ENCODE data around the gene RAP1GAP. TPM values are rescaled to one million over a fixed set of nuclear protein-coding genes. Genes with fewer than 3 reads are reported as not detected.

Gene RAP1GAP
- total RNA-seq, 1 experiment from 2014 or later: 0.08 TPM

- Histone ChIP-seq H3K36me3 (no peaks in the 10 kb centered on the region), H3K27ac (no peak overlapping the region), H3K4me1 (replicated peaks) (peaks cover 22% of the 10 kb centered on the region), H3K27me3 (replicated peaks) (no peaks in the 10 kb centered on the region), H3K9me3 (replicated peaks) (no peaks in the 10 kb centered on the region), H3K4me3 (no peak overlapping the region)
- DNase-seq (ENCODE audit: low read depth in 1 of 2, low spot score in 2 of 2): no peak
These were observed 40.3 kb downstream of the RAP1GAP start for GRCh38 chr1:21628798-21629393.

DNA sequence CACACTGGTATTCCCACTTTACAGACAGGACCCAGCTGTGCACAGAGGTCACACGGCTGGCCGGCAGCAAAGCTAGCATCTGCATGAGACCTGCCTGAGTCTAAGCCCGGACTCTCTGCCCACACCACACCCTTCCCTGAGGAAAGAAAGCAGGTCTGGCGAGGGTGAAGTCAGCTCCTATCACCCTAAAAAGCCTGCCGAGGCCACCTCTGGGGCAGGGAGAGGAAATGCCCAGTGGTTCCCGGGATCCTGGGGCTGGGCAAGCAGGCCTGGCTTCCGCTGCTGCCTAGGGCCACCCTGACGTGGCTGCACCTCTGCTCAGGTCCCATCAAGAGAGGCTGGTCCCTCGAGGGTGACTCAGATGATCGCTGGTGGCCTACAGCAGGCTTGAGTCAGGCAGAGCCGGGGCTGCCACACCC, 42.2 kb downstream of the RAP1GAP start:
- no peak overlapping the region for H3K4me3 ChIP-seq
- H3K27me3 ChIP-seq (replicated peaks): 0 out of 2 replicates have a peak, but pooled peaks cover 2% of the 10 kb centered on the region
- peak in 1 of 2 experiments; percentile 70 for DNase-seq (ENCODE audit: low read depth in 1 of 2, low spot score in 2 of 2)
- H3K36me3 ChIP-seq: no peaks in the 10 kb centered on the region
- H3K4me1 ChIP-seq (replicated peaks): peaks cover 28% of the 10 kb centered on the region
- H3K27ac ChIP-seq: no peak overlapping the region
- H3K9me3 ChIP-seq (replicated peaks): no peaks in the 10 kb centered on the region

DNA sequence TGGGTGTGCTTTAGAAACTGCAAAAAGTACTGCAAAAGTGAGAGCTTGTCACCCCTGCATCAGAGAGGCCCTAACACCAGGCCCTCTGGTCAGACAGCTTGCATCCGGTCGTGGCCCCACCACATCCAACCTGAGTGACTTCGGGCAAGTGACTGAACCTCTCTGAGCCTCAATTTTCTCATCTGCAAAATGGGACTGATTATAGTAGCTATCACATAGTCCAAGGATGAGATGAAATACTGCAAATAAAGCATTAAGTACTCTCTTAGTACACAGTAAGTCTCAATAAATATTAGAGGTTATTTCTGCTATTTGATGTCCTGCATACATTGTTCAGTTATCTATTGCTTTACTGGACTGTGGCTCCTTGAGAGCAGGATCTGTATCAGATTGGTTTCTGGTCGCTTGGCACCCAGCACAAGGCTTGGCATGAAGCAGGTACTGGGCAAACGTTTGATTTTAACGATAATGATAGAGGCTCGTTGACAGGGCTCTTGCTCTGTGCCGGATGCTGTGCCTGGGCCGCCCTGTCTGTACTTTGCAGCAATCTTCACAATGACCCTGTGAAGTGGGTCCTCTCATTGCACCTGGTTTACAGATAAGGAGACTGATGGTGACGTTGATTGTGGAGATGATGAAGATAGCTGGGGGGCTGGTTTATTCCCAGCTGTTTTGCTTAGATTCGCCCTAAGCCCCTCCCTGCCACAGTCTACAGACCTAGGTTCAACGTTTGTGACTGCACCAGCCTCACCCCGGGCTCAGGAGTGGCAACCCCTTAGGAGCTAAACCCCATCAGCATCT, 43.6 kb downstream of the RAP1GAP start:
- Histone ChIP-seq H3K36me3 (no peaks in the 10 kb centered on the region), H3K27me3 (replicated peaks) (peaks cover 12% of the 10 kb centered on the region; the same call in 1 of the 2 replicates), H3K4me1 (replicated peaks) (peaks cover 23% of the 10 kb centered on the region), H3K4me3 (no peak overlapping the region), H3K9me3 (replicated peaks) (no peaks in the 10 kb centered on the region), H3K27ac (no peak overlapping the region)
- no peak for DNase-seq (ENCODE audit: low read depth in 1 of 2, low spot score in 2 of 2)

DNA sequence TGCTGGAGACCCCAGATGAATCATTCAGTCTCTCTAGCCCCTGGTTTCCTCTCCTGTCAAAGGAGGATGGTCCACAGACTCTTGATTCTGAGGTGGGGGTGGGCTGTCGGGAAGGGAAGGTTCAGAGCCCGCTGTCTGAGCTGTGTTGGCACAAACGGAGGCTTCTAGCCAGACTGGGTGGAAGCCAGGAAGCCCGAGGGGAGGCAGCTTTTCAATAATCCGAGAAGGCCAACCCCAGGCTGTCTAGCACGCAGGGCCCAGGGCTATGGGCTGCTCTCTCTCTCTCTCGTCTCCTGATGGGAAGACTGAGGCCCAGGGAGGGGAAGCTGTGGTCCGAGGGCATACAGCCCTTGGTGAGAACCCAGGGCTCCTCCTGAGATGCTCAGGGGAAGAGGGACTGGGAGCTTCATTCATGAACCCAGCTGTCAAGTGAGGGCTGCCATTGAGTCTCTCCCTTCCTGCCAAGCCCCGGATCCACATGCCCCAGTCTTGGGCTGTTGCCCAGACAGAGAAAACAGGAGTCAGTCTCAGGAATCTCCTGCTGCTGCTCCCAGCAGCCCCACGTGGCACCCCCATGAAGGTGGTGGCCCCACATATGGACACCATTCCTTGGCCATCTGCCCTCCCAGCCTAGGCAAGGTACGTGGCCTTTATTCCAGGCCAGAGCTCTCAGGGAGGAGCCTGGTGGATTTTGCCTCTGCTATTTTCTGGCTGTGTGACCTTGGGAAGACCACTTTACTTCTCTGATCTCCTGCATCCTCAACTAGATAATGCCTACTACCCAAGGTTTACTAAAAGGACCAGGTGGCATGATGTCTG, 44.4 kb downstream of the RAP1GAP start:
- Histone ChIP-seq H3K4me3 (no peak overlapping the region), H3K27ac (no peak overlapping the region), H3K36me3 (no peaks in the 10 kb centered on the region), H3K4me1 (replicated peaks) (peaks cover 20% of the 10 kb centered on the region), H3K27me3 (replicated peaks) (peaks cover 13% of the 10 kb centered on the region; the same call in 1 of the 2 replicates), H3K9me3 (replicated peaks) (no peaks in the 10 kb centered on the region)
- DNase-seq (ENCODE audit: low read depth in 1 of 2, low spot score in 2 of 2): no peak

DNA sequence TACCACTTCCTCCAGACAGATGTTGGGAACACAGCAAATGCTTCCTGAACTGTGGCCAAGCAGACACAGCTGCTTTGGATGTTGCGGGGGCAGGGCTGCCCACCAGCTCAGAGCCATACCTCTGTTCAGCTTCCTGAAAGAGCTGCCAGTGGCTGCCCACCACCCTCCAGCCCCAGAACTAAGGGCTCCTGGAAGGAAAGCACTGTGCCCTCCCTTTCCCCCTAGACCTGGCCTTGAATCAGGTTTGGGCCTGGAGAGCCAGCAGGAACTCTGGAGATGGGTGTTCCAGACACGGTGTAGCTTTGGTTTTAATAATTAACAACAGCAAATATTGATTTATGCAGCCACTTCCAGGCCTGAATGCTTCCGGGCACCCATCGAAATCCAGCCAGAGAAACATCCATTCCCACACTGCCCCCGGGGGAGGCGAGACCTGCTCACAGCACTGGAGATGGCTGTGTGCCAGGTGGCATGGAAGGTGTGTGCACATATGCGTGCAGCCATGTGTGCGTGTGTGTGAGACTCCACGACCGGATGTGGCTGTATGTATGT, 45.7 kb downstream of the RAP1GAP start:
- no peaks in the 10 kb centered on the region for H3K36me3 ChIP-seq
- H3K9me3 ChIP-seq (replicated peaks): no peaks in the 10 kb centered on the region
- no peak overlapping the region for H3K4me3 ChIP-seq
- no peak overlapping the region for H3K27ac ChIP-seq
- peaks cover 14% of the 10 kb centered on the region for H3K27me3 ChIP-seq (replicated peaks)
- no peak for DNase-seq (ENCODE audit: low read depth in 1 of 2, low spot score in 2 of 2)
- peaks cover 20% of the 10 kb centered on the region for H3K4me1 ChIP-seq (replicated peaks)

- no peaks in the 10 kb centered on the region for H3K9me3 ChIP-seq (replicated peaks)
- H3K27ac ChIP-seq: no peak overlapping the region
- DNase-seq (ENCODE audit: low read depth in 1 of 2, low spot score in 2 of 2): no peak
- peak overlapping the region; percentile 18; the same call in 1 of the 2 replicates for H3K4me3 ChIP-seq
- peaks cover 14% of the 10 kb centered on the region for H3K27me3 ChIP-seq (replicated peaks)
- H3K4me1 ChIP-seq (replicated peaks): peaks cover 19% of the 10 kb centered on the region
- H3K36me3 ChIP-seq: no peaks in the 10 kb centered on the region
These were observed 46.5 kb downstream of the RAP1GAP start for GRCh38 chr1:21622466-21623315.

DNA sequence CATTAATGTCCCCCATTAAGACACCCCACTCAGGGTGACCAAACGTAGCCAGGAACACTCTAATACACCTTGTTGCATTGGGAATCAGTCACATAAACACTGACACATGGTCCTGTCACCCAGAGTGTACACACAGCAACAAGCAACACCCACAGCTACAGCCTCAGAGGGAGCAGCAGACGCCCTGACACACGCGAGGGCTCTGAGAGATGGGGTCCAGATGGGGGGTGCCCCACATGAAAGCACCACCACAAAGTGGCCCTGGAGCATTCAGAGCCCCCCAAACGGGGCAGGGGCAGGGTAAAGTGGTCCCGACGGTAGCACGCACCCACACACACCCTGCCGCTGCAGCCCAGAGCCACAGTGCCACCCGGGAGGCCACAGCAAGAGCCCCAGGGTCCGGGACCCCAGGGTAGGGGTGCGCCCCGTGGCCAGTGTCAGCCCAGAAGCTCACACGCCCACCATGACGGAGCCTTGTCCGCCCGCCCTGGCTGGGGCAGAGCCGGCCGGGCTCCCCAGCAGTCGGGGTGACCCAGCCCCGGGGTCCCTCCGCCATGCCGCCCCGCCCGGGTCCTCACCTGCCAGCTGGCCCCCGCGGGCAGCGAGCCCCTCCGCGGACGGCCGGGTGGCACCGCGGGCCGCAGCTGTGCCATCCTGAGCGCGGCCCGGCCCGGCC, 47.3 kb downstream of the RAP1GAP start:
- peaks cover 11% of the 10 kb centered on the region for H3K4me1 ChIP-seq (replicated peaks)
- H3K27me3 ChIP-seq (replicated peaks): peaks cover 14% of the 10 kb centered on the region
- no peaks in the 10 kb centered on the region for H3K9me3 ChIP-seq (replicated peaks)
- DNase-seq (ENCODE audit: low read depth in 1 of 2, low spot score in 2 of 2): no peak
- peak overlapping the region; percentile 18; the same call in 1 of the 2 replicates for H3K4me3 ChIP-seq
- no peak overlapping the region for H3K27ac ChIP-seq
- no peaks in the 10 kb centered on the region for H3K36me3 ChIP-seq

DNA sequence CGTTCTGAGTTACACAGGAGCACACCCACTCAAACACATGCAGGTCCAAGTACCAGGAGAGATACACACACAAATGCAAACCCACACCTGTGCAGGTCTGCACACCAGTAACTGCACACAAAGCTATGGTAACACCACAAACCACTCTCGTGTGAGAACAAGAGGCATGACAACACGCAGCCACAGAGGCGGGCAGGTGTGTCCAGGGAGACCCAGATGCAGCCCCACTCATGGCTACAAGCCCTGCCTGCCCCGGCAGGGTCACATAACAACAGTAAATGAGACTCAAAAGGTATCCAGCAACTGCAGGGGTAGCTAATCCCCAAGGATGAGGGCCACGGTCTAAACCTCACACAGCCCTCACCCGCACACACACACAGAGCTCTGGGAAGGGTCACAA, 48.1 kb downstream of the RAP1GAP start:
- peaks cover 7% of the 10 kb centered on the region for H3K4me1 ChIP-seq (replicated peaks)
- no peaks in the 10 kb centered on the region for H3K9me3 ChIP-seq (replicated peaks)
- peaks cover 14% of the 10 kb centered on the region for H3K27me3 ChIP-seq (replicated peaks)
- H3K36me3 ChIP-seq: no peaks in the 10 kb centered on the region
- no peak for DNase-seq (ENCODE audit: low read depth in 1 of 2, low spot score in 2 of 2)
- no peak overlapping the region for H3K4me3 ChIP-seq
- no peak overlapping the region for H3K27ac ChIP-seq

DNA sequence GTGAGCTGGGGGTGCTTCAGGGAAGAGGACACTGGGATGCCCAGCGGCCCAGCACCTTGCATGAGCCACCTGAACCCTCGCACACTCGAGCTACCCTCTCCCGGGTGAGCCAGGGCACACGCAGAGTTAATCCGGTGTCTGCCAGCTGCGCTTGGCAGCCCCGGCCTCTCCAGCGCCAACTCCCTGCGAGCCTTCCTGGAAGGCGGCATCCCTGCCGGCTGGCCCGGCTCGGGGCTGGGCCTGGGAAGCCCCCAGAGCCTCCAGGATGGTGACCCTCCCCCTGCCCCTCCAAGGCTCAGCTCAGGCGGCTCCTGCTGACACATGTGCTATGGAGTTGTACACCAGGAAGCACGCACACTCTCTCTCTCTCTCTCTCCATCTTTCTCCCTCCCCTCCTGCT, 48.7 kb downstream of the RAP1GAP start:
- H3K36me3 ChIP-seq: no peaks in the 10 kb centered on the region
- peaks cover 7% of the 10 kb centered on the region for H3K4me1 ChIP-seq (replicated peaks)
- no peak overlapping the region for H3K27ac ChIP-seq
- no peak overlapping the region for H3K4me3 ChIP-seq
- DNase-seq (ENCODE audit: low read depth in 1 of 2, low spot score in 2 of 2): no peak
- peaks cover 14% of the 10 kb centered on the region for H3K27me3 ChIP-seq (replicated peaks)
- H3K9me3 ChIP-seq (replicated peaks): no peaks in the 10 kb centered on the region

- Histone ChIP-seq H3K9me3 (replicated peaks) (no peaks in the 10 kb centered on the region), H3K4me3 (no peak overlapping the region), H3K27me3 (replicated peaks) (peaks cover 14% of the 10 kb centered on the region), H3K36me3 (no peaks in the 10 kb centered on the region), H3K4me1 (replicated peaks) (peaks cover 7% of the 10 kb centered on the region), H3K27ac (no peak overlapping the region)
- DNase-seq (ENCODE audit: low read depth in 1 of 2, low spot score in 2 of 2): no peak
These were observed 49.1 kb downstream of the RAP1GAP start for GRCh38 chr1:21620011-21620410.

DNA sequence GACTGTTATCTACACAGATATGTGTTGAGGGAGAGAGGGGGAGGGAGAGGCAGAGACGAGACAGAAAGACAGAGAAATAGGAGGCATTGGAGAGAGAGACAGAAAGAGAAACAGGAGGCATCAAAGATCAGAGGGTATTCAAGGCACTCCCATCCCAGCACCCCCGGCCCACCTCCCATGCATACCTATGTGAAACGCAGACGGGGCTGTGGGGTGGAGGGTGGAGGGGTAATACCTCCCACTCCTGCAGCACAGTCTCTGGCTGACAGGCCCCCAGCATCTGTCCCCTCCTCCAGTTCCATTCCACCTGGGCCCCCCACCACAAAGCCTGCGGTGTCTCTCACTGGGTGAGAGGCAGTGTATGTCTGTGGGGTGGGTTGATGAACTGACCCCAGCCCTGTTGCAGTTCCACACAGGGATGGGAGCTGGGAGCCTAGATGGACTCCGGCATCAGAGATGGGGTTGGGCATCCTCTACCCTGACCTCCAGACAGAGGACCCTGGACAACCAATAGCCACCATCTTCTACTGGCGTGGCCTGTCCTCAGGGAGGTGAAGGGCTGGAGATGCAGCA, 49.7 kb downstream of the RAP1GAP start:
- Histone ChIP-seq H3K4me1 (replicated peaks) (peaks cover 7% of the 10 kb centered on the region), H3K4me3 (no peak overlapping the region), H3K27me3 (replicated peaks) (peaks cover 14% of the 10 kb centered on the region), H3K36me3 (no peaks in the 10 kb centered on the region), H3K9me3 (replicated peaks) (no peaks in the 10 kb centered on the region), H3K27ac (no peak overlapping the region)
- no peak for DNase-seq (ENCODE audit: low read depth in 1 of 2, low spot score in 2 of 2)
